GM10266 (cell line): Measurements from ENCODE around the gene TNIP2.
A peak's percentile ranks its signal among the peaks of the same experiment; 100 is the strongest.

Experiments used
- DNase-seq: peaks from one replicate; pipeline ENCODE4 v3.0.0; 2012; ENCODE audit errors: extremely low spot score
- CTCF ChIP-seq: IDR thresholded peaks from 2 replicates; pipeline ENCODE4 v1.5.1; 2012; ENCODE audit warnings: mild to moderate bottlenecking, low read depth; ENCODE audit not compliant: control insufficient read depth, insufficient read depth; ENCODE audit errors: missing control alignments

Gene TNIP2

GRCh38 chr4:2762048-2762447 lies 5.9 kb upstream of the TNIP2 start:
- peak; percentile 13 for DNase-seq
- no peak for TF ChIP-seq CTCF

GRCh38 chr4:2761035-2761923 lies 5.1 kb upstream of the TNIP2 start:
- TF ChIP-seq CTCF = no peak
- DNase-seq = peak; percentile 37

GRCh38 chr4:2757426-2757825 lies 1.3 kb upstream of the TNIP2 start:
- DNase-seq = no peak
- TF ChIP-seq CTCF = no peak

GRCh38 chr4:2756691-2757350 lies 685 bp upstream of the TNIP2 start:
- peak; percentile 47 for DNase-seq
- no peak for TF ChIP-seq CTCF

- DNase-seq = no peak
- no peak for TF ChIP-seq CTCF
These were observed 1.0 kb downstream of the TNIP2 start for GRCh38 chr4:2754848-2755819.

- DNase-seq = no peak
- TF ChIP-seq CTCF = no peak
These were observed 2.7 kb downstream of the TNIP2 start for GRCh38 chr4:2753436-2753835.
